GM12801 (cell line): Measurements from ENCODE around the gene RBKS.

ENCODE experiments used
- TF ChIP-seq, protein P1 (sequence below): IDR thresholded peaks from one replicate; pipeline ENCODE4 v1.5.1; 2011; ENCODE audit warnings: control low read depth; ENCODE audit not compliant: insufficient read length; ENCODE audit errors: extremely low read depth

The RBKS gene

DNA sequence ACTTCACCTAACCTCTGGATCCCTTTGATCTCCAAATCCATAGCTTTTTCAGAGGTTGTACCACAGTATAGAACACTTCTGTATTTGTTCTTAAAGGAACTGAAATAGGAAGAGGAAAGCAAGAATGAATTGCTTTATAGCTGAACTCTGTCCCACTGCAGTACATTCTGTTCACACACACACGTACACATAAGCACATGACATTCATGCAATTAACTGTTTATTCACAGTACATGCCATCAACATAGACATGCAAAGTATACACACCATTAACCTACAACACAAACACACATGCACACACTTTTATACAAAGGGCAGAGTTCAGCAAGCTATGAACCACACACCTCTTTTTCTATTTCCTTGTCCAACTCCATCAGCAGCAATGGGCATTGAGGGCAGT, 75.4 kb downstream of the RBKS start:
- TF ChIP-seq, protein P1, sequence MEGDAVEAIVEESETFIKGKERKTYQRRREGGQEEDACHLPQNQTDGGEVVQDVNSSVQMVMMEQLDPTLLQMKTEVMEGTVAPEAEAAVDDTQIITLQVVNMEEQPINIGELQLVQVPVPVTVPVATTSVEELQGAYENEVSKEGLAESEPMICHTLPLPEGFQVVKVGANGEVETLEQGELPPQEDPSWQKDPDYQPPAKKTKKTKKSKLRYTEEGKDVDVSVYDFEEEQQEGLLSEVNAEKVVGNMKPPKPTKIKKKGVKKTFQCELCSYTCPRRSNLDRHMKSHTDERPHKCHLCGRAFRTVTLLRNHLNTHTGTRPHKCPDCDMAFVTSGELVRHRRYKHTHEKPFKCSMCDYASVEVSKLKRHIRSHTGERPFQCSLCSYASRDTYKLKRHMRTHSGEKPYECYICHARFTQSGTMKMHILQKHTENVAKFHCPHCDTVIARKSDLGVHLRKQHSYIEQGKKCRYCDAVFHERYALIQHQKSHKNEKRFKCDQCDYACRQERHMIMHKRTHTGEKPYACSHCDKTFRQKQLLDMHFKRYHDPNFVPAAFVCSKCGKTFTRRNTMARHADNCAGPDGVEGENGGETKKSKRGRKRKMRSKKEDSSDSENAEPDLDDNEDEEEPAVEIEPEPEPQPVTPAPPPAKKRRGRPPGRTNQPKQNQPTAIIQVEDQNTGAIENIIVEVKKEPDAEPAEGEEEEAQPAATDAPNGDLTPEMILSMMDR: no peak

- TF ChIP-seq, protein P1: no peak
Measured at GRCh38 chr2:27811768-27812167, 78.4 kb downstream of the RBKS start.

DNA sequence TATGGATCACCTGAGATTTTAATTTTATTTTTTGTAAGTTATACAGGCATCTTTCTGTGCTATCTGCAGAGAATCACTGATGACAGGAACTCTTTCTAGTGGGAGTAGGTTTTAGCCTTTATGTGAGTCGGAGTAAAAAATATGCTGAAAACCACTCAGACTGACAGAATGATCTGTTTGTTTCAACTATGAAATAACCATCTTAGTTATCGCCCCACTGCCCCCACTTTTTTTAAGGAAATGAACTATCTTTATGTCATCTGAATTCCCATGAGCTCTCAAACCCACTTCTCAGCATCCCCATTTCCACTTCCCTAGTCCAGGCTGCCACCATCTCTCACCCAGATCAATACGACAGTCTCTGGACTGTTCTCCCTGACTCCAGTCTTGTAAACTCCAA, 79.7 kb downstream of the RBKS start:
- TF ChIP-seq, protein P1: no peak

GRCh38 chr2:27809761-27810241, 80.4 kb downstream of the RBKS start:
- TF ChIP-seq, protein P1: no peak

DNA sequence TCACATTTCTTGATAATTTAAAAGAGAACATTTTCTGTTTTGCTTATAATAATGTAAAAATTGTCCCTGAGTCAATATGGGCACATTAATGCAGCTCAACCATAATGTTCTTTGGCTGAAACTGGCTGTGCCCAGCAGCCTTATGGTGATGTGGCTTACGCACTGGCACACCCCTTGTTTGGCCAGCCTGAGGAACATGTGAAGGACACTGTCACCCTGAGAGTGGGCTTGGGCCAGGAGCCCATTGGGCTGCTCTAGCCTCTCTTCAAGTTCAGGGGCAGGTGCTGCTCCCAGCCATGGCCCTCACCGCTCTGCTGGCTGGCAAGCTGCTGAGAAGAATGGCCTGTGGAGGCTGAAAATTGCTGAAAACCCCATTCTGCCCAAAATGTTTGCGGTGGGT, 81.2 kb downstream of the RBKS start:
- TF ChIP-seq, protein P1: no peak

GRCh38 chr2:27808418-27808817, 81.8 kb downstream of the RBKS start:
- TF ChIP-seq, protein P1: no peak

GRCh38 chr2:27807476-27807875, 82.7 kb downstream of the RBKS start:
- TF ChIP-seq, protein P1: no peak
